ENCODE measurements around the gene ABCC1.

- TF ChIP-seq CTCF (conservative IDR thresholded peaks at IDR 0.05) (no peak), ZFX (IDR thresholded peaks at IDR 0.05) (no peak)
Observed at GRCh38 chr16:16124974-16125373, 175.6 kb downstream of the ABCC1 start.
